OCI-M2 (cell line): ENCODE results near the gene IMPG1.
"Not testable (repeated sequence)": the region's sequence is repeated elsewhere in the genome, so short reads cannot be mapped to it uniquely, and the experiment has no call there.

ENCODE experiments used
- DNase-seq: peaks from one replicate; lab custom pipeline; 2025; ENCODE audit not compliant: unreplicated experiment; lab: John Stamatoyannopoulos, UW

IMPG1 gene

GRCh38 chr6:75963569-75963968 is 108.9 kb downstream of the IMPG1 start:
- no peak for DNase-seq

GRCh38 chr6:75952128-75952527 is 120.3 kb downstream of the IMPG1 start:
- no peak for DNase-seq

GRCh38 chr6:75947935-75948334 is 124.5 kb downstream of the IMPG1 start:
- DNase-seq: no peak

DNA sequence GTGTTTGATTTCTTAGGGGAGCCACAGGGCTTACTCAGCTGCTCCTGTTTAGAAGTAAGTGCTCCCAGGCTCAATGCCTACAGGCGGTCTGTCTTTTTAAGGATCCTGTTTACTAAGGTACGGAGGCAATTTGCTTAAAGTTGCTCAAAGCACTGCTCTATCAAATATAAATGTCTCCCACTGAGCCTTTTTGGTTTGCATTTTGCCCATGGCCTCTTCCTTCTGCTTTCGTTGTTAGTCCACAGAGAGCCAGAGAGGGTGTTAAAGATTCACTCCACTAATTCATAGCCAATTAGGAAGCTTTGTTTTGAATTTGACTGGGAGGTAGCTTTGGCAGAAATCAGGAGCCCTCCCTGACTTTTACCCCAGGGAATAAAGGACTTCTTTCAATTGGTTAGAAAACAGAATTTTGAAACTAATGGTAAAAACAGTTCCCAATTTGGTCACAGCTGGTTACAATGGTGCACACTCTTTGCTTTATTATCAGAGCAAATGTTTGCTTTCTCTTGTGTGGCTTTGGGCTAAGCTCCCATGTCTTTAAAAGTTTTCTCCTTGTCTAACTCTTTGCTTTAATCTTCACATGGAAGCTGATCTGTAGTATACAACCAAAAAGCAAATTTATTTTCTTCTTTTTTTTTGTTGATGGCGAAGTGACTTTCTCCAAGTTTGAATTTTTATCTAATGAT is 126.2 kb downstream of the IMPG1 start:
- no peak for DNase-seq

DNA sequence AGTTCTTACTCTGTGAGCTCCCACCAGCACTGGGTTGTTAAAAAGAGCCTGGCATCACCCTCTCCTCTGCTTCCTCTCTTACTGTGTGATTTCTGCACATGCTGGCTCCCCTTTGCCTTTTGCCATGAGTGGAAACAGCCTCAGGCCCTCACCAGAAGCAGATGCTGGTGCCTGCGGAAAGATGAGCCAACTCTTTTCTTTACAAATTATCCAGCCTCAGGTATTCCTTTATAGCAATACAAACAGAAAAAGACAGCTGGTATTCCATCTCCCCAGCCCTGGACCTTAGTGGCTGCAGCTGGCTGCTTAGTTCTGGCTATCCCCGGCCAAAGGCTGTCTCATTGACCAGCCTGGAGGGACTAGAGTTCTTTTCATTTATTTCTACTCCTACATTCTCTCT is 129.1 kb downstream of the IMPG1 start:
- DNase-seq: no peak

- DNase-seq: no peak
Measured at GRCh38 chr6:75941509-75941908, 131.0 kb downstream of the IMPG1 start.

GRCh38 chr6:75940564-75940963 is 131.9 kb downstream of the IMPG1 start:
- DNase-seq: no peak

DNA sequence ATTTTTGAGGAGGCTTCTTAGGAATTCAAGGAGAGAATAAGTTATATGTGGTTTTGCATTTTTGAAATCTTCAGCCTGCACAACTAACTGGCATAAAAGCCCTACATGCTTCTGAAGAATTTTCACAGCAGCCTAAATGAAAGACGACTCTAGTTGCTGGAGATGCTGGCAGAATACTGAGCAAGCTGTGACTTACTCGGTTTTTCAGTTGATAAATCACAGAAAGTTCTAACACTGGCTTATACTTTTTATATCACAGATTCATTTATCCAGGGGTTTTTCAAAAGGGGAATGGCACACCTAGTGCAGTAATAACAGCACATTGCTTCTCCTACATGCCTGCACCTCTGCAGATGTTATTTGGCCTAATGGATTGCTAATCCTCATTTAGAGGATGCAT is 134.6 kb downstream of the IMPG1 start:
- no peak for DNase-seq

GRCh38 chr6:75936682-75937081 is 135.8 kb downstream of the IMPG1 start:
- DNase-seq: no peak

DNA sequence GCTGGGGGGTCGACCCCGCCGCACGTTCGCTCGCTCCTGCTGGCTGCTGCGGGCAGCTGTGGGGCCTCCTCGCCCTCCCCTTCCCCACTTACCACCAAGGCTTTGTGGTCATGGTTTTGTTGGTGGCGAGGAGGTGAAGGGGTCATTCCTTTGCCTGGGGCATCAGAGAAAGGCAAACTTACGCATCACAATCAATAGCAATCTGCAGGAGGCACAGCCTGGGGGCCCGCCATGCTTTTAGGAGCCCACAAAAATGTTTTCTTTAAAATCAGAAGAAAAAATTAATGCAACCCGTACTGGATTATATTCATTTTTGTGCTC is 137.0 kb downstream of the IMPG1 start:
- DNase-seq: no peak

DNA sequence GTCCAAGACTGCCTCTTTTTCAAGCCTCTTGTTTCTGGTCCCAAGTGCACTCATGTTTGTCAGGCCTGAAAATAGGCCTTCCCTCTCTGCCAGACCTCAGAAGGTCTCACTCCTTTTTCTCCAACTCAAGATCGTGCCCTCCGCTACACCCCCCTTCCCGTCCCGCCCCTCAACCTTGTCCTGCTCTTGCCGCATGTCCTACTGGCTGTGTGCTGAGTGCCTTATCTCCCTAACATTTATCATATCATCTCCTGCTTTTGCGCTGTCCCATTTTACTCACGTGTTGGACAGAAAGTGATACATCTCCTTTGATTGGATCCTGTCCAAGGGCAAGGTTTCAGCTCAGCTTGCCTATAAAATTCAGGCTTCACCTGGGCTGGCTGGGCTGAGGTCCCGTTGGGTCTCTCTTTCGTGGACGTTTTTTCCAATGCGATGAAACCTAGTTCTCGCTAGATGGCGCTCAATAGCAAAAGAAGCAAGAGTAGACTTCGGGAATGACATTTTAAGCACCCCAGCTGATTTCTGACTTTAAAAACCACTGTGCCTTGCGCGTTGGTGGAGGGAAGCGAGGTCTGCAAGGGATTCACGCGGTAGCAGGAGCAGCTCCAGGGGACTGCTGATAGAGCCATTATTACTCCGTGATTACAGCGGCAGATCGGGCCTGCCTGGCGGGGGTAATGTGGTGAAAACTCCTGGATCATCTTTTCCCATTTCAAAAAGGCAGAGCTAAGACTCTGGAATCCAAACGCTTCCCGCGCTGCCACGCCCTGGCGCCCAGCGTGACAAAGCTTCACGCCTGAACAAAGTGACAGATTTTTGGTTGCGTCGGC is 137.6 kb downstream of the IMPG1 start:
- DNase-seq: peak; percentile 23

DNA sequence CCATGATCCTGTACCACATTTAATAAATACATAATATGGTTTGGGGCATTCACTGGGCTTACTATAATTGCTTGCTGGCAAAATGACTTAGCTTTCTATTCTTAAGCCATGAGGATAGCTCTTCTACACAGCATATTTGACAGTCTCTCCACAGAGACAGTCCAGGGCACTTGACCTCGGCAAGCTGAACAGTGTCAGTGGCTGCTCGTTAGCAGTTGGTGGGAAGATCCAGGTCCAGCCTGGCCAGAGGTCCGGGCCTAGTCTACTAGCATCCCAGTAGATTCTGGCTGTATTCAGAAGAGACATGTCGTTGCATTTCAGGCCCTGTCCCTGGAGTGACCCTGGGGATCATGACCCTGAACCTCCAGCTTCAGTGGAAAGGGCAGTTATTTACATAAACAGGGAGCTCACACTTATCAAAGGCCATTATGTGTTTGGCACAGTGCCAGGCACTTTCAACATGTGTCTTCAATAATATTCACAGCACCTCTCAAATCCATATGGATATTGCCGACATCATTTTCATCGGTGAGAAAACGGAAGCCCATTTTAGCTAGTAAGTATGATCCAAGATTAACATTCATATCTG is 139.0 kb downstream of the IMPG1 start:
- no peak for DNase-seq

DNA sequence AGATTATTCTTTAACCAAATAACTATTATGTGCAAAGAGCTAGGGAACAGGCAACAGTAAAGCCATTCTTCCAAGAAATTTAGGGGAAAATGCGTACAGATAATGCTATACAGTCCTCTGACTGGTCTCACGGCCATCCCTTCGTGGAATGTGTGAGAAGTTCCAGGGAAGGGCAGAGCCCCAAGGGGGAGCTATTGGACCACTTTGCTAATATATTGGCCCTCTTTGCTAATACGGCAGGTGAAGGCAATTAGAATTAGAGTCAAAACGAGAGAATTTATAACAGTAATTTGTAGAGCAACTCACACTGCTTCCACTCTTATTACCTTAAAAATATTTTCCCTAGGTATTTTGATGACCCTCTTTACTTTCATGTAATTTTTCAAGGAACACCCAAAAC is 140.4 kb downstream of the IMPG1 start:
- peak; percentile 36 for DNase-seq

- no peak for DNase-seq
Measured at GRCh38 chr6:75931011-75931680, 141.3 kb downstream of the IMPG1 start.

- DNase-seq: no peak
Measured at GRCh38 chr6:75926293-75927168, 145.9 kb downstream of the IMPG1 start.

- no peak for DNase-seq
Measured at GRCh38 chr6:75922226-75922625, 150.2 kb downstream of the IMPG1 start.

DNA sequence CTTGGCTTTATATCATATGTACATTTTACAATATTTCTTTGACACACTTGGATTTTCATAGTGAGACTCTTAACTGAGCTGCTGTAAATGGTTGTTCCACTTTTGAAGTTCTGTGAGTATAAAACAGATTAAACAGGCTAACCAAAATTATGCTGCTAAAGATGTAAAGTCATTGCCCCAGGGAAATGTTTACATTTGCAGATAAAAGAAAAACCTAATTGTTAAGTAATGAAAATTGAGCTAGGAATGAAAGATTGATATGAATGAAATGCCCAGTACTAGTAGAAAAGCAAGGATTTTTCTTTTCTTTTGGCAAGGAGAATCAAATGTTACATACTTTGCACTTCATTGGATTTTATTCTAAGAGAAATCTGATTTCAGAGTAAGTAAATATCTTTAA is 159.4 kb downstream of the IMPG1 start:
- DNase-seq: no peak

DNA sequence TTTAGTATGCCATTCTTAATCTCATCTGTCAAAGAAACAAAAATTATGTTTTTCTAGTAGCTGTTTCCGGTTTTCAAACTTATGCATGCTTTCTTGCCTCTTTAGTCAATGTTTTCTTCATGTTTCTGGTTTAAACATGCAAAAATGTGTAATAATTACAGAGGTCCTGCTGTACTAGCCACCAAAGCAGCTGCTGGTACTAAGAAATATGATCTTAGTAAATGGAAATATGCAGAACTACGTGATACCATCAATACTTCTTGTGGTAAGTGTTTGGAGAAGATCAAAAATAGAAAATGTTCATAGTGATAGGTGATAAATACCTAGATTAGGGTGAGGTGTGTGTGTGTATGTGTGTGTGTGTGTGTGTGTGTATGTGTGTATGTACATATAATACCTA is 165.0 kb downstream of the IMPG1 start:
- no peak for DNase-seq

GRCh38 chr6:75906871-75907270 is 165.6 kb downstream of the IMPG1 start:
- no peak for DNase-seq

GRCh38 chr6:75905129-75905528 is 167.3 kb downstream of the IMPG1 start:
- DNase-seq: not testable (repeated sequence)

DNA sequence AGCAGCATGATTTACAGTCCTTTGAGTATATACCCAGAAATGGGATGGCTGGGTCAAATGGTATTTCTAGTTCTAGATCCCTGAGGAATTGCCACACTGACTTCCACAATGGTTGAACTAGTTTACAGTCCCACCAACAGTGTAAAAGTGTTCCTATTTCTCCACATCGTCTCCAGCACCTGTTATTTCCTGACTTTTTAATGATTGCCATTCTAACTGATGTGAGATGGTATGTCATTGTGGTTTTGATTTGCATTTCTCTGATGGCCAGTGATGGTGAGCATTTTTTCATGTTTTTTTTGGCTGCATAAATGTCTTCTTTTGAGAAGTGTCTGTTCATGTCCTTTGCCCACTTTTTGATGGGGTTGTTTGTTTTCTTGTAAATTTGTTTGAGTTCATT is 172.2 kb downstream of the IMPG1 start:
- DNase-seq: not testable (repeated sequence)
